Prostate gland (tissue), 2 donors: ENCODE data around the gene PLK1.

Experiments used
- CTCF ChIP-seq, 4 experiments: fragments of 200-600 bp in 2 of 4; fragments of 450-650 bp in 2 of 4; sonication (generic) in 2 of 4; IDR thresholded peaks; 1 replicate in 3 of 4; 2 replicates in 1 of 4; pipeline ENCODE4 v1.5.1; 2016 to 2019; ENCODE audit warnings: antibody characterized with exemption in 4 of 4, mild to moderate bottlenecking in 2 of 4, moderate library complexity in 2 of 4
- POLR2A ChIP-seq: fragments of 450-650 bp; IDR thresholded peaks from one replicate; pipeline ENCODE4 v1.6.1; 2016; ENCODE audit warnings: antibody characterized with exemption, mild to moderate bottlenecking

GRCh38 chr16:23682181-23682580, 3.5 kb downstream of the PLK1 start:
- no peak for TF ChIP-seq POLR2A
- TF ChIP-seq CTCF (IDR thresholded peaks at IDR 0.05): no peak
